ENCODE results near the gene SH2D7.

The SH2D7 gene

DNA sequence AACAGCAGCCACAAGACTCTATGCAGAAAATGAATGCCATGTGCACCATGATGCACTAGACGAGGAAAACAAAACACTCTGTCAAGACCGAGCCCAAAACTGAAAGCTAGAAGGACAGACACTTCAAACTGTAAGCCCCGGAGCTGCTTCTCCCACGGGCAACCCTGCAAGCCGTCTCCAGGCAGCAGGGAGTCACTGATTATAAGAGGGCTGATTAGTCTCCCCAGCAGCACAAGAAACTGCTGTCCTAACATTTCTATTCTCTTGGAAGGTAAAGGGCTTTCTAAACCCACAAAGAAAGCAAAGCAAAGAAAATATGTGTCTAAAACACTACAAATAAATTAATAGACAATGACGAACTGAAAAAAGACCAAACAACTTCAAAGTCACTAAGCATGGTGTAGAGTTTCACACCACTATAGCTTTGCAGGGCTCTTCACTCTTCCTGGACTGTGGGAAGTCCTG is 30.4 kb upstream of the SH2D7 start:
- TF ChIP-seq, protein P1, sequence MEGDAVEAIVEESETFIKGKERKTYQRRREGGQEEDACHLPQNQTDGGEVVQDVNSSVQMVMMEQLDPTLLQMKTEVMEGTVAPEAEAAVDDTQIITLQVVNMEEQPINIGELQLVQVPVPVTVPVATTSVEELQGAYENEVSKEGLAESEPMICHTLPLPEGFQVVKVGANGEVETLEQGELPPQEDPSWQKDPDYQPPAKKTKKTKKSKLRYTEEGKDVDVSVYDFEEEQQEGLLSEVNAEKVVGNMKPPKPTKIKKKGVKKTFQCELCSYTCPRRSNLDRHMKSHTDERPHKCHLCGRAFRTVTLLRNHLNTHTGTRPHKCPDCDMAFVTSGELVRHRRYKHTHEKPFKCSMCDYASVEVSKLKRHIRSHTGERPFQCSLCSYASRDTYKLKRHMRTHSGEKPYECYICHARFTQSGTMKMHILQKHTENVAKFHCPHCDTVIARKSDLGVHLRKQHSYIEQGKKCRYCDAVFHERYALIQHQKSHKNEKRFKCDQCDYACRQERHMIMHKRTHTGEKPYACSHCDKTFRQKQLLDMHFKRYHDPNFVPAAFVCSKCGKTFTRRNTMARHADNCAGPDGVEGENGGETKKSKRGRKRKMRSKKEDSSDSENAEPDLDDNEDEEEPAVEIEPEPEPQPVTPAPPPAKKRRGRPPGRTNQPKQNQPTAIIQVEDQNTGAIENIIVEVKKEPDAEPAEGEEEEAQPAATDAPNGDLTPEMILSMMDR (conservative IDR thresholded peaks at IDR 0.05) = no peak
- peak overlapping the region; percentile 46 for H3K27ac ChIP-seq

DNA sequence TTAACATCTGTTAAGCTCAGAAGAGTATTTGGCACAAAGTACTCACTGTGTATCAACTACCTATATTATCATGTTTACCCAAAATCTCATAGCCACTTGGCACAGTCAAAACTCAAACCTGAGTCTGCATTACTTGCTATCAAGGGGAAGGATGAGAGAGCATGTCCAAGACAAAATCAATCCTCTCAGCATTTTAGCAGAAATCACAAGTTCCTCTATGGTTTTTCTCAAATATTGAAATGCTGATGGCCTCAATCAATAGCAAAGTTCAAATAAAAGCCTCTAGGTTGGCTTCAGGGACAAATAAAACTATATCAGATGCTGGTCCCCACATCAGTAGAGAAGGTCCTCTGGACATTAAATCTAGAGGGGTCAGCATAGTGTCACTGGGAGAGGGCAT is 29.1 kb upstream of the SH2D7 start:
- TF ChIP-seq, protein P1 (conservative IDR thresholded peaks at IDR 0.05) = no peak
- H3K27ac ChIP-seq = no peak overlapping the region; the same call in 1 of the 2 replicates

DNA sequence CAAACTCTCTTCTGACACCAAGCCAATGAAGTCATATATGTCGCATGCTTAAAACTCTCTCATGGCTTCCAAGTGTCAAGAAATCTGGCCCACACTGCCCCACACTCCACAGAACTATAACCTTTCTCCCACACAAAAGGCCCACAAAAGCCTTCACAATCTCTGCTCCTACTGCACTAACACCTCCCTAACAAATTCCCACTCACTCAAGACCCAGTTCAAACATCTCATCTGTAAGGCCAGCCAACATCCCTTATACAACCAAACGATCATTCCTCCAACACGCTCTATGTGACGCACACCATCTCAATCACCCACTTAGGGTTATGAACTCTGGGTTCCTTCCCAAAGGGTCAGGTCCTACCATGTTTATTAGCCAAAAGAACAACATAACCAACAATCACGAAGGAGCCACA is 28.4 kb upstream of the SH2D7 start:
- H3K27ac ChIP-seq = no peak overlapping the region; the same call in 1 of the 2 replicates
- TF ChIP-seq, protein P1 (conservative IDR thresholded peaks at IDR 0.05) = no peak

DNA sequence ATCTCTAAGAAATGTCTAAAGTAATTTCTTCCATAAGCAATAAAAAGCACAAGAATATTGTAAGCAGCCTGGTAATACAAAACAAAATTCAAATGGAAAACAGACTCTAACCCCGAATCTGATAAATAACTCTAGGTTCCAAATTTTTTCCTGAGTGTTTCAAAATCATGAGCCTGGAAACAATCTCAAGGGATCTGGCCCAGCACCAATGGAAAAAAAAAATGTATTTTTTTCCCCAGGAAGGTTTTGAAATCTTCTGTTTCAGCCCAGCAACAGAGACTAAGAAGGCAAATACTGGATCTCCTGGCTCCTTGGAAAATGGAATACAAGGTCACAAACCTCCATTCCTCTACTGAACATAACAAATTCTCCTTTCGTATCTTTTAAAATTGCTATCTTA is 27.8 kb upstream of the SH2D7 start:
- peak overlapping the region; percentile 96 for H3K27ac ChIP-seq
- TF ChIP-seq, protein P1 (conservative IDR thresholded peaks at IDR 0.05) = no peak

DNA sequence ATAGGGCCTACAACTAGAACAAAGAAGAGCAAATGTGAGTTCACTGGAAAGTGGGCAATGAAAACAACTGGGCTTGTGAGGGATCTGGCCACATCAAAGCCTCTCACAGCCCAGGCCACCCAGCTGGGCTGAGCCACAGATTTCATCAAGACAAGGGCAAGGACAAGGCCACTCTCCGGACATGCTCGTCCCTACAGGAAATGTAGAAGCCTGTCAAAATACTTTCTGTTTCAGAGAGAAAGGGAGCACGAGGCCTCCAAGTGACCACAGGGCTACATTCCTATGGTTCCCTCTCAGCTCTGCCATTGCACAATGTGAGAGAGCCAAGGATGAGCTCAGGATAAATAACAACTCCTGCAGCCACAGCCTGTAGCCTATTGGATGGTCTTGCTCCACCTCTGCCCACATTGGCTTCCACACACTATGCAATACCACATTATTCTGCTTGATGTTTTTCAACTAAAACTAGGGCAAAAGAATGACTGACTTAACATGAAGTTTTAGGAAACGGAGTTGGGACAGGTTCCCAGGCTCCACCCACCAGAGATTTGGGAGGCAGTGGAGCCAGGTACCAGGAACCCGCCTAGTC is 27.0 kb upstream of the SH2D7 start:
- peak overlapping the region; percentile 96 for H3K27ac ChIP-seq
- TF ChIP-seq, protein P1 (conservative IDR thresholded peaks at IDR 0.05) = no peak

DNA sequence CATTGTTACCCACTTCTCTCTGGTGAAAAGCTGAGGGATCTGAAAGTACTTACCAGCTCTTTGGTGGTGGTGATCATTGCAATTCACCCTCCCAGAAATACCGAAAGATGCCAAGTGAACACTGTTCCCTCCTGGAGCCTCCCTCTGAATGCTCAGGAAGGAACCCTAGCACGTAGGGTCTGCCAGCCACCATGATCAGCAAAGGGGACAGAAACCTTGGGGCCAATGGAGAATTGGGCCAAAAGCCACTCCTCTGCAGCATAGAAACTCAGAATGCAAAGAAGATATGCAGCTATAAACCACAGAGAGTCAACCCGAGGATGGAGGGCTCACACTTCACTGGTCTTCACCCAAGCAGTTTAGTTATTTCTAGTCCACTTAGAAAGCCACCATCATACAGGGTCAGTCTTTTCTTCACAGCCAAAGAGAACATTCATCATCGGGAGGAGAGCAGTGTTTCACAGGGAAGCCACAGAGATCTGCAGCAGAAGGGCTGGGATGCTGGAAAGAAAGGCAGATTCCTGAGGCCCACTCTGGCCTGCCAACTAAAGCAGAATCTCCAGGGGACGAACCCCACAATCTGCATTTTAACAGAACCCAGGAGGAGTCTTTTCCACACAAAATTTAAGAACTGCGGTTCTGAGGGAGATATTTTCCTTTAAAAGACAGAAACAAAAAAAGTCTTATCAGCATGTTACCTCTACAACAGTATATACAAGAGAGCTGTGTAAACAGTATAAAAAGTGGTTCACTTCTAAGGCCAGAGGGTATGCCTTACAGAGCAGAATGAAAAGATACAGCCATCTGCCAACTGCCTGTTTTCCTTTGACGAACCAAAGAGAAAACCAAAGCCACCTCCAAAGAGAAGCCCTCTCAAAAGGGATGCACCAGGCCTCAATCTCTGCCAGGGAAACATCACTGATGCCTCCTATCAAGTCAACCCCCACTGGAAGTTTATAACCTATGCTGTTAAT is 26.1 kb upstream of the SH2D7 start:
- peak overlapping the region; percentile 96 for H3K27ac ChIP-seq
- TF ChIP-seq, protein P1 (conservative IDR thresholded peaks at IDR 0.05) = no peak

Data from VCaP (cell line).